ENCODE results near the gene CDH4. TPM values are rescaled to one million over a fixed set of nuclear protein-coding genes. Genes with fewer than 3 reads are reported as not detected.

The CDH4 gene
- total RNA-seq, 4 donors from 2014 or later = under 0.01 to 0.56 (median 0.19) TPM; not detected in 1

DNA sequence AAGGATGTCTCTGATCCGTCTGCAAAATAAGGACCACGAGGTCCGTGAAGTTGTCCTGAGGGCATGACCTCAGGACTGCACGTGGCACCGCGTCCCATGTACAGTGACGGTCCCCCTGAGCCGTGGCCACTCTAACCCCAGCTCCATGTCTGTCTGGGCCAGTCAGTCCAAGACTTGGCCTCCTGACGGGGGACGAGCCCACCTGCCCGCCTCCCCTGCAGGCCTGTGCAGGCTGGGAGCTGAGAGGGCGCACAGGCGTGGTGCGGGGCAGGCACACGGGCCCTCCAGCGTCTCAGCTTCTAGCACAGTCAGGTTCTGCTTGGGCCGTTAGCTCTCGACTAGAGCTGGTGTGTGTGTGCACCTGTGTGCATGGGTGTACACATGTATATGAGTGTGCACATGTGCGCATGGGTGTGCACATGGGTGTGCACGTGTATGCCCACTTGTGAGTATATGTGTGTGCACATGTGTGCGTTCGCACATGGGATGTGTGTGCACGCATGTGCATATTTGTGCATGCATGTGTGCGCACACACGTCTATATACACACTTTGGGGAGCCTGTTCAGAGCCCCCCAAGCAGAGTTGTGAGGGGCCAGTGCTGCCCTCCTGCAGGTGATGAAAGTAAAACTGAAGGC, 506.6 kb downstream of the CDH4 start:
- no peak for ATAC-seq (ENCODE audit: low FRiP score)
- TF ChIP-seq, protein P1, sequence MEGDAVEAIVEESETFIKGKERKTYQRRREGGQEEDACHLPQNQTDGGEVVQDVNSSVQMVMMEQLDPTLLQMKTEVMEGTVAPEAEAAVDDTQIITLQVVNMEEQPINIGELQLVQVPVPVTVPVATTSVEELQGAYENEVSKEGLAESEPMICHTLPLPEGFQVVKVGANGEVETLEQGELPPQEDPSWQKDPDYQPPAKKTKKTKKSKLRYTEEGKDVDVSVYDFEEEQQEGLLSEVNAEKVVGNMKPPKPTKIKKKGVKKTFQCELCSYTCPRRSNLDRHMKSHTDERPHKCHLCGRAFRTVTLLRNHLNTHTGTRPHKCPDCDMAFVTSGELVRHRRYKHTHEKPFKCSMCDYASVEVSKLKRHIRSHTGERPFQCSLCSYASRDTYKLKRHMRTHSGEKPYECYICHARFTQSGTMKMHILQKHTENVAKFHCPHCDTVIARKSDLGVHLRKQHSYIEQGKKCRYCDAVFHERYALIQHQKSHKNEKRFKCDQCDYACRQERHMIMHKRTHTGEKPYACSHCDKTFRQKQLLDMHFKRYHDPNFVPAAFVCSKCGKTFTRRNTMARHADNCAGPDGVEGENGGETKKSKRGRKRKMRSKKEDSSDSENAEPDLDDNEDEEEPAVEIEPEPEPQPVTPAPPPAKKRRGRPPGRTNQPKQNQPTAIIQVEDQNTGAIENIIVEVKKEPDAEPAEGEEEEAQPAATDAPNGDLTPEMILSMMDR (IDR thresholded peaks at IDR 0.05) = no peak
- no peak for DNase-seq (ENCODE audit: low spot score)

DNA sequence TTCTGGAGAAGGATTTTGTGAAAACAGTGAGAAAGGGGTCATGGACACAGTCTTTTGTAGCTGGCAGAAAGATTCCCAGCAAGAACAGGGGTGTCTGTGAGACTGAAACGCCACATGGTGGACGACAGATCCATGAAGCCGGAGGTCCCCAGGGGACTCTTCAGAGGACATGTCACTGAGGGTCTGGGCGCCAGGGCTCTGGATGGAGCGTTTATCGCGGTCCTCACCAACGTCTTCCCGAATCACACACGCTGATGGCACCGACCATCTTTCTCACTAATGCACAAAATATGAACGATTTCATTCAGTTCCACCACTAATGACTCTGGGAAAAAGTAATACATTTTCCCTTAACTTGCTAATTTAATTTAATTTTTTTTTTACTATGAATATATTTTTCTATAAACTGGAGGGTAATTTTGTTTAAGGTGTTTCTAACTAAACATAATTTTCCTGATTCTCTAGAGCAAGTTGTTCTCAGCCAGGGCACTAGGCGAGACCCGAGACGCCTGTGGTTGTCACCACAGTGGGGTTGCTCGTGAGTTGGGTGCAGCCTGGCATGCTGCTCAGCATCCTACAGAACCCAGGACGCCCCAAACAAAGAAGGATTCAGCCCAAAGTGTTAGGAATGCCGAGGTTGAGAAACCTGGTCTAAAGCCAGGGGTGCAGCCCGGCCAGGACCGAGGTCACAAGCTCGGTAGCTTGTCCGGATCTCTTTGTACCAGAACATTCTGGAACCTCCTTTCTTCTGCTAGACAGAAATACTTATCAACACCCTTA, 507.4 kb downstream of the CDH4 start:
- DNase-seq (ENCODE audit: low spot score) (no peak), ATAC-seq (ENCODE audit: low FRiP score) (no peak)
- TF ChIP-seq, protein P1 (IDR thresholded peaks at IDR 0.05) = no peak

DNA sequence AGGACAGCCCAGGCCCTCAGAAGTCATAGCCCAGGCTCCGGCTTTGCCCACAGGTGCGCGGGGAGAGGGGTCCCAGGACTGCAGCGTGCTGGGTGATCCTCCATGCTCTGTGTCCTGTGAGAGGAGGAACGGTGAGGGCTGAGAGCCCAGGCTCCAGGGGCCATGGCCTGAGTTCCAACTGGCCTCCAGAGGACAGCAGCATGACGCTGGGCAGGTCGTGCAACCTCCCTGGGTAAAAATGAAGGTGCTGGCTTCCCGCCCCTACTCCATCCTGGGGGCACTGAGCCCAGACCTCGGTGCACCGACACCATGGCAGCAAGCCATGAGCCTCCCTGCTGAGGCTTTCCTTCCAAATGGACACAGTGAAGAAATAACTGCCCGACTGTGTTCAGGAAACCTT, 508.3 kb downstream of the CDH4 start:
- ATAC-seq (ENCODE audit: low FRiP score) (no peak), DNase-seq (ENCODE audit: low spot score) (no peak)
- TF ChIP-seq, protein P1 (IDR thresholded peaks at IDR 0.05) = no peak

DNA sequence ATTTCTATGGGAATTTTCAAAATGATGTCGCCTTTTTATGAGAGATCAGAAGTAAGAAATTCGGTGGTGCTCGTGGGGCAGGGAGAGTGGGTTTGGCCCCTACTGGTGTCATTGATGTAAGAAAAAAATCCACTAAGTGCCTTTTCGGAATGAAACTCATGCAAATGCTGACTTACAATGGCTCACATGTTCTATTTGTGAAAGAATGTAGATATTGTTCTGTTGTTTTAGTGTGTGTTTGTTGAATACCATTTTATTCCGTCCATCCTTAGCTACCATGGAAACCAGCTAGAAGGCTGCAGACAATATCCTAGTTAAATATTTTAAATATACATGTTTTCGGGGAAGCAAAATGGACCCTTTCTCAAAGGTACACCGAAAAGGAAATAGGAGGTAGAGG, 508.7 kb downstream of the CDH4 start:
- DNase-seq (ENCODE audit: low spot score) (no peak), ATAC-seq (ENCODE audit: low FRiP score) (no peak)
- TF ChIP-seq, protein P1 (IDR thresholded peaks at IDR 0.05) = no peak

DNA sequence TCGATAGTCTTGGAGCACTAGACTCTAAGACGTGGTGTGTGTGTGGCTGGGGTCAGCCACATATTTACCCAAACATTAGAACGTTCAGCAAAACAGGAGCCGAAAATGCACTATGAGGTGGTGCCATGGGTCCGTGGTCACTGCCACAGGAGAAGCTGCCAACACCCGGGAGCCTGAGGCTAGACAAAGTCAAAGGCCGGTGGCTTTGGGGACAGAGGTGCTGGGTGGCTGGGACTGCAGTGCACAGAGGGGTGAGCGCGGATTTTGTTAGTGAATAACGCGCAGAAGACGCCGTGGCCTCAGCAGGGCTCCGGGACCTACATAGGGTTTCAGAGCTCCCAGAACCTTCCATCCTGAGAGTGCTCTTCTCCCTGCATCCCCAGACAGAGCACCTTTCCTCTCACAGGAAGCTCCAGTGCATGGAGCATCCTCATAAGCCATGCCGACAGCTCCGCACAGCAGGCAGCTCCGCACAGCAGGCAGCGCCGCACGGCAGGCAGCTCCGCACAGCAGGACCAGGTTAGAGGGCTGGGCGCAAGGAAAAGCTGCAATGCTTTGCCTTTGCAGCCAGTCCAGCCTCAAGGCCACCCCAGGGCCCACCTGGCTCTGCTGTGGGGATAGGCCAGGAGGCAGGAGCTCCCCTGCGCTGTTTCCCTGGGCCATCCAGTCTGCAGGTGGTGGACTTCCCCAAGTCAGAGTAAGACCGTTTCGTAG, 509.5 kb downstream of the CDH4 start:
- DNase-seq (ENCODE audit: low spot score) (no peak), ATAC-seq (ENCODE audit: low FRiP score) (no peak)
- TF ChIP-seq, protein P1 (IDR thresholded peaks at IDR 0.05) = no peak

DNA sequence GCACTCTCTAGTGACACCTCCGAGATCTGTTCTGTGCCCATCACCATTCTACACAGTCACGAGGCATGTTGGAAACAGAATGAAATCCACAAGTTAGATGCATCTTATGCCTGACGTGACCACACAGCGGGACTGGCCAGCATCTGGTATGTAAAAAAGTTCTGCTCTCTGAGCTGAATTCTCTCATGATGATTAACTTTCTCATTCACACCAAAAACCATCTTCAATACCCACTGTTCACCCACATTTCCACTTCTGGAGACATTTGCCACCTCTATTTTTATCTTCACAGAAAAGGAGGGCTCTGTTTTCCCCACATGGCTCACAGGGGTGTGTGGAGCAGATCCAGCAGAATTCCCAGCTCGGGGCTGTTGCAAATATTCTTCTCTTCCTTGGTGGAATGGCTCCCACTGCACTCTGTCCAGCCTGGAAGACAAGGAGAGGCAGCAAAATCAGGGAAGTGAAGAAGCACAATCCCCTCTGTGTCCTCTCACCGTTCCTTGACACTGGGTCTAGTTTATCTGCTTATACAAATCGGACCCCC, 510.2 kb downstream of the CDH4 start:
- DNase-seq (ENCODE audit: low spot score) (no peak), ATAC-seq (ENCODE audit: low FRiP score) (no peak)
- TF ChIP-seq, protein P1 (IDR thresholded peaks at IDR 0.05) = no peak
